Measurements from ENCODE around the gene ATP1B2. TPM values are rescaled to one million over a fixed set of nuclear protein-coding genes. Genes with fewer than 3 reads are reported as not detected.

ATP1B2 gene, protein sequence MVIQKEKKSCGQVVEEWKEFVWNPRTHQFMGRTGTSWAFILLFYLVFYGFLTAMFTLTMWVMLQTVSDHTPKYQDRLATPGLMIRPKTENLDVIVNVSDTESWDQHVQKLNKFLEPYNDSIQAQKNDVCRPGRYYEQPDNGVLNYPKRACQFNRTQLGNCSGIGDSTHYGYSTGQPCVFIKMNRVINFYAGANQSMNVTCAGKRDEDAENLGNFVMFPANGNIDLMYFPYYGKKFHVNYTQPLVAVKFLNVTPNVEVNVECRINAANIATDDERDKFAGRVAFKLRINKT
- total RNA-seq (2014; rRNA removed; shearing (Covaris generic)) (not detected in 2 replicates), polyA plus RNA-seq (2016; fragmentation: Nextera tagmentation; extraction: Ambion mirVana) (0.24 TPM in 1 of 2 replicates, not detected in the other)

DNA sequence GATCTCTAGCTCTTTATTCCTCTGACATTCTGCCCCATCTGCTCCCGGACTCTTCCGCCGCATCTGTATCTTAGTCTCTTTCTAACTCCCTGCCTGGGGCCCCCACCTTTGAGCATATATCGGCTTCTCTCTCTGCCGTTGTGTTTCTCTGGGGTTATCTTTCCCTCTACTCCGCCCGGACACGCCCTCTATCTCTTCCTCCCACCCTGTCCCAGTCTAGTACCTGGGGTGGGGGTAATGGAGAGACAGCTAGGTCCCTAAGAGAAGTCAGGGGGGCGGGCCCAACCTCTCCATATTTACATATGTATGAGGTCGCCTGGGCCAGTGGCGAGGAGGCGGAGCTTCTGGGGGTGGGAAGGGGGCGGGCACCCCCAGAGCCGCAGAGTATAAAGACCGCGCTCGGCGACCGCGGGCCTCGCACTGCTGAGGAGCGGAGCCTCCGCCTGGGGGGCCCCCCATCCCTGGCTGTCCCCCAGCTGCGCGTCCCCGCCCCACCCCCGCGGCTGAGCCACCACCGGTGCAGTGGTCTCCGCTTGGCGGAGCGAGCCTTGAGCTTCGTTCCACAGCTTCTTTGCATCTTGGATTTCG is at the start of gene ATP1B2:
ATP1B2 (plus strand) TSS at position 418 of the 588 bp plus-strand sequence. CDS start 593 bp downstream, outside the sequence.
- peak within 1 kb of the TSS; percentile 61 for H3K4me3 ChIP-seq
- TF ChIP-seq EZH2phosphoT487 (IDR thresholded peaks at IDR 0.05; ENCODE audit: insufficient read depth, low read depth) (no peak), EZH2 (IDR thresholded peaks at IDR 0.05; ENCODE audit: insufficient read depth, poor library complexity, severe bottlenecking) (no peak)
- WGBS, 2 experiments (ENCODE audit: low coverage in 1 of 2, low lambda C conversion rate in 2 of 2, missing lambda C conversion rate in 2 of 2): 5 to 8% methylated on average over 15 to 25 of the region's 34 CpGs

DNA sequence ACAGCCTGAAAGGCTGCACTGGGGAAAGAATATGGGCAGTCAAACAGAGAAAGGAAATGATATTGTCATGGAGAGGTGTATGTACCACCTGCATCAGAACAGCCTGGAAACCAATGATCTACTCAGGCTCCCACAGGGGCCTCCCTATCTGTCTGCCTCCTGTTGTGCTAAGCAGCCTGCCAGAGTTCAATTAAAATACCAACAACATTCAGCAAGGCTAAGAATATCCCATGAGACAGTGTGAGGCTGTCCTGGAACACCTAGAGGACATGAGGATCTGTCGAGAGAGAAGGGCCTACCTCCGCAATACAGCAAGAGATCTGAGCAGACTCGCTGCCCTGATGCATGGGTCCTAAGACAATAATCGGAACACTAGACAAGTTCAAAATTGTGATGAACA is 44.4 kb upstream of the ATP1B2 start:
- no peak overlapping the region for H3K4me2 ChIP-seq (ENCODE audit: unreplicated experiment)
- no peaks in the 10 kb centered on the region for H3K27me3 ChIP-seq (replicated peaks; ENCODE audit: insufficient read depth)
- no peaks in the 10 kb centered on the region for H3F3A ChIP-seq (ENCODE audit: insufficient read depth)
- H3K79me2 ChIP-seq (ENCODE audit: insufficient read depth): peaks cover 63% of the 10 kb centered on the region
- DNase-seq: no peak
- H3K36me3 ChIP-seq (ENCODE audit: low read depth): peaks cover 26% of the 10 kb centered on the region; the same call in 1 of the 2 replicates
- no peak overlapping the region for H3K4me3 ChIP-seq
- H3K9me3 ChIP-seq (ENCODE audit: low read depth): no peaks in the 10 kb centered on the region
- in situ Hi-C loops (cut with MboI): no loop called here
- H4K20me1 ChIP-seq (ENCODE audit: insufficient read depth): no peaks in the 10 kb centered on the region; the same call in 1 of the 2 replicates
- peaks cover under 1% of the 10 kb centered on the region; the same call in 1 of the 2 replicates for H3K4me1 ChIP-seq (ENCODE audit: insufficient read depth)
- H3K27ac ChIP-seq: no peak overlapping the region
- H3K9ac ChIP-seq: no peak overlapping the region
- no peak for TF ChIP-seq EZH2phosphoT487 (IDR thresholded peaks at IDR 0.05; ENCODE audit: insufficient read depth, low read depth)
- TF ChIP-seq EZH2 (IDR thresholded peaks at IDR 0.05; ENCODE audit: insufficient read depth, poor library complexity, severe bottlenecking): no peak
- H3K9me2 ChIP-seq (ENCODE audit: insufficient read depth): no peaks in the 10 kb centered on the region
- H2AFZ ChIP-seq: no peak overlapping the region
- 98 to 99% methylated on average over 4 of the region's 4 CpGs for WGBS, 2 experiments (ENCODE audit: low coverage in 1 of 2, low lambda C conversion rate in 2 of 2, missing lambda C conversion rate in 2 of 2)

More for the DNA sequence above, at the start of gene ATP1B2:
- peak; percentile 46 for DNase-seq
- Histone ChIP-seq H3K4me1 (ENCODE audit: insufficient read depth) (no peaks in the 10 kb centered on the region; the same call in 1 of the 2 replicates), H3K79me2 (ENCODE audit: insufficient read depth) (no peaks in the 10 kb centered on the region), H3K4me2 (ENCODE audit: unreplicated experiment) (peak within 1 kb of the TSS; percentile 82), H3F3A (ENCODE audit: insufficient read depth) (no peaks in the 10 kb centered on the region), H3K27me3 (replicated peaks; ENCODE audit: insufficient read depth) (peaks cover 42% of the 10 kb centered on the region), H3K36me3 (ENCODE audit: low read depth) (no peaks in the 10 kb centered on the region), H4K20me1 (ENCODE audit: insufficient read depth) (no peaks in the 10 kb centered on the region), H3K27ac (no peak within 1 kb of the TSS), H3K9ac (no peak within 1 kb of the TSS), H3K9me3 (ENCODE audit: low read depth) (no peaks in the 10 kb centered on the region), H3K9me2 (ENCODE audit: insufficient read depth) (no peaks in the 10 kb centered on the region), H2AFZ (peak within 1 kb of the TSS; percentile 58; the same call in 1 of the 2 replicates)
- in situ Hi-C loops (cut with MboI): no loop called here

DNA sequence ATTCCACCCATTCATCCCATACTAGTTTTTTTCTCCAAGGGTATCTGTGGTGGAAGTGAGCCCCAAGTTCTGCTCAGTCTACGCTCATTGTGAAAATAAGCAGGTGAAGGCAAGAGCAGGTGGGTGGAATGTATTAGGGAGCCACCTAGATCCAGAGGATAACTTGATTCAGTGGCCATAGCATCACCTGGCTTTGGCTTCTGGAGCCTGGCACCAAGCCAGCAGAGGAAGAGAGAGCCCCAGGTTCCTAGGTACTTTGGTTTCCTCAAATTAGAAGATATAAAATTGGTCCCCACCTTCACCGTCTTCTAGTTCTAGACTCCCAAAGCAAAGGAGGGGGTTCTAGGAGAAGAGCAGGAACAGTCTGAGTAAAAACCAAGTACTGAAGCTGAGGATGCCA is 40.1 kb upstream of the ATP1B2 start:
- in situ Hi-C loops (cut with MboI): no loop called here
- Histone ChIP-seq H3K9me3 (ENCODE audit: low read depth) (no peaks in the 10 kb centered on the region), H3K9me2 (ENCODE audit: insufficient read depth) (no peaks in the 10 kb centered on the region), H3K79me2 (ENCODE audit: insufficient read depth) (peaks cover 87% of the 10 kb centered on the region), H3F3A (ENCODE audit: insufficient read depth) (0 out of 2 replicates have a peak, but pooled peaks cover 6% of the 10 kb centered on the region), H3K36me3 (ENCODE audit: low read depth) (peaks cover 9% of the 10 kb centered on the region; the same call in 1 of the 2 replicates), H3K27me3 (replicated peaks; ENCODE audit: insufficient read depth) (no peaks in the 10 kb centered on the region), H3K27ac (no peak overlapping the region), H4K20me1 (ENCODE audit: insufficient read depth) (no peaks in the 10 kb centered on the region; the same call in 1 of the 2 replicates), H2AFZ (no peak overlapping the region), H3K4me1 (ENCODE audit: insufficient read depth) (peaks cover 26% of the 10 kb centered on the region), H3K9ac (no peak overlapping the region), H3K4me3 (no peak overlapping the region), H3K4me2 (ENCODE audit: unreplicated experiment) (no peak overlapping the region)
- DNase-seq: no peak
- no peak for TF ChIP-seq EZH2 (IDR thresholded peaks at IDR 0.05; ENCODE audit: insufficient read depth, poor library complexity, severe bottlenecking)
- TF ChIP-seq EZH2phosphoT487 (IDR thresholded peaks at IDR 0.05; ENCODE audit: insufficient read depth, low read depth): no peak
- WGBS, 2 experiments (ENCODE audit: low coverage in 1 of 2, low lambda C conversion rate in 2 of 2, missing lambda C conversion rate in 2 of 2): 97 to 98% methylated on average over 2 of the region's 2 CpGs

DNA sequence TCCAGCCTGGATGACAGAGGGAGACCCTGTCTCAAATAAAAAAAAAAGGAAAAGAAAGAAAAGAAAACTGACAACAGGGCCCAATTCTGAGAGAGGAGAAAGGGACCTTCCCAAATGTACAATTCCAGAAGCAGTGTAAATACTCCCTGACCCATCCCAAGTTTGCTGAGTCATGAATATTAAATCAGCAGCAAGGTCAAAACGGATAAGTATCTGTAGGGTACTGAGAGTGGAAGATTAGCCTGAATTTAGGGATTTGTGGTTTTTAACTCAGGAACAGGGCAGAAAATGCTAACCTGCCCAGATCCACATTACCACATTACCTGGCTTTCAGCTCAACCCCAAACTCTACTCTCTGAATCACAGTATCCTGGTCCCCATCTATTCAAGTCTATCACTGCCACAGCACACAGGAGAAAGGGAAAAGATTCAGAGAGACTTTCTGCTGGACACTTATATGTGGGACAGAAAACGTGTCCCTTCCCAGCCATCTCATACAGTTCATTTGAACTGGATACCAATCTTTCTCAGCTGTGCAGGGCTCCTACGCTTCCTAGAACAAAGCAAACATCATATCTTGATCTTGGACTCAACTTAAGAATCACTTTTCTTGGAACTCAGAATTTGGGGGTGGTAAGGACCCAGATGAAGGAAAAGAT is 39.0 kb upstream of the ATP1B2 start:
- Histone ChIP-seq H3F3A (ENCODE audit: insufficient read depth) (0 out of 2 replicates have a peak, but pooled peaks cover 6% of the 10 kb centered on the region), H3K4me1 (ENCODE audit: insufficient read depth) (peaks cover 26% of the 10 kb centered on the region), H3K27me3 (replicated peaks; ENCODE audit: insufficient read depth) (no peaks in the 10 kb centered on the region), H2AFZ (no peak overlapping the region), H3K27ac (no peak overlapping the region), H3K79me2 (ENCODE audit: insufficient read depth) (peaks cover 76% of the 10 kb centered on the region), H3K9me3 (ENCODE audit: low read depth) (no peaks in the 10 kb centered on the region), H4K20me1 (ENCODE audit: insufficient read depth) (no peaks in the 10 kb centered on the region; the same call in 1 of the 2 replicates), H3K4me2 (ENCODE audit: unreplicated experiment) (peak overlapping the region; percentile 51), H3K9me2 (ENCODE audit: insufficient read depth) (no peaks in the 10 kb centered on the region), H3K4me3 (peak overlapping the region; percentile 40), H3K9ac (peak overlapping the region; percentile 25; the same call in 1 of the 2 replicates), H3K36me3 (ENCODE audit: low read depth) (0 out of 2 replicates have a peak, but pooled peaks cover 9% of the 10 kb centered on the region)
- WGBS, 2 experiments (ENCODE audit: low coverage in 1 of 2, low lambda C conversion rate in 2 of 2, missing lambda C conversion rate in 2 of 2): 92% methylated on average over 3 of the region's 3 CpGs
- no peak for DNase-seq
- no peak for TF ChIP-seq EZH2 (IDR thresholded peaks at IDR 0.05; ENCODE audit: insufficient read depth, poor library complexity, severe bottlenecking)
- TF ChIP-seq EZH2phosphoT487 (IDR thresholded peaks at IDR 0.05; ENCODE audit: insufficient read depth, low read depth): no peak
- in situ Hi-C loops (cut with MboI): no loop called here

Measured in GM23248 (cell line).